GM12878 (cell line): ENCODE data around the gene ZNF813. TPM values are rescaled to one million over a fixed set of nuclear protein-coding genes. Genes with fewer than 3 reads are reported as not detected.

Experiments used
- ATAC-seq: fragments of 200-7000 bp; cut with Tn5 transposase; 3 replicates; pipeline ENCODE4 v1.9.1; 2020; ENCODE audit warnings: mild to moderate bottlenecking, moderate library complexity
- BruUV-seq: library from RNA; stranded (reverse); fragments of 400-500 nt; replicated peaks from 2 replicates; lab custom pipeline; 2021; lab: Mats Ljungman, UMichigan
- CTCF ChIA-PET: fragments of 300-600 bp; sonication (Branson Sonifier 250); formaldehyde crosslinking; extraction: SDS; loops from one replicate; lab custom pipeline; 2021; ENCODE audit warnings: inconsistent platforms; lab: Yijun Ruan, JAX
- POLR2A ChIA-PET: fragments of 350-600 bp; formaldehyde crosslinking; extraction: SDS; loops from one replicate; lab custom pipeline; 2021; ENCODE audit warnings: inconsistent platforms; lab: Charles Lee
- RAD21 ChIA-PET: fragments of 300-600 bp; sonication (Branson Sonifier 250); formaldehyde crosslinking; loops from one replicate; lab custom pipeline; 2023; ENCODE audit warnings: antibody characterized with exemption; ENCODE audit not compliant: unreplicated experiment; lab: Charles Lee
- SMC1A ChIA-PET: fragments of 300-600 bp; sonication (Branson Sonifier 250); formaldehyde crosslinking; loops from one replicate; lab custom pipeline; 2023; ENCODE audit not compliant: unreplicated experiment, uncharacterized antibody; lab: Charles Lee
- DNase-seq: peaks from one replicate; pipeline ENCODE4 v3.0.0-alpha.2; 2011; ENCODE audit warnings: low read depth, low spot score
- FAIRE-seq: peaks from 3 replicates; lab custom pipeline; 2011; peaks lifted over from hg19 to GRCh38; lab: Jason Lieb, UNC
- H2AFZ ChIP-seq: 2 replicates; pipeline ENCODE4 v1.6.0; 2011; ENCODE audit warnings: low read depth, low read length, control low read depth; ENCODE audit not compliant: control insufficient read depth
- H3K27ac ChIP-seq: 2 replicates; pipeline ENCODE4 v1.5.1; 2011; ENCODE audit warnings: control low read depth; ENCODE audit not compliant: control insufficient read depth, insufficient read depth
- H3K27me3 ChIP-seq, 2 experiments: replicated peaks in 1 of 2; 2 replicates each; pipeline versions ENCODE4 v1.6.0 to v1.6.1; 2011; ENCODE audit warnings: low read length in 1 of 2; ENCODE audit not compliant: control insufficient read depth in 2 of 2, insufficient read depth in 2 of 2
- H3K36me3 ChIP-seq, 2 experiments: 2 replicates each; pipeline ENCODE4 v1.5.1; 2011; ENCODE audit warnings: low read length in 1 of 2; ENCODE audit not compliant: control insufficient read depth in 2 of 2, insufficient read depth in 2 of 2
- H3K4me1 ChIP-seq: 2 replicates; pipeline ENCODE4 v1.6.1; 2011; ENCODE audit warnings: mild to moderate bottlenecking, low read length, moderate library complexity, mixed read lengths; ENCODE audit not compliant: control insufficient read depth, insufficient read depth
- H3K4me2 ChIP-seq: 2 replicates; pipeline ENCODE4 v1.6.0; 2011; ENCODE audit warnings: control low read depth; ENCODE audit not compliant: control insufficient read depth, insufficient read depth
- H3K4me3 ChIP-seq: fragments of 200-600 bp; sonication (generic); 2 replicates; pipeline ENCODE4 v1.5.1; 2016
- H3K79me2 ChIP-seq: 2 replicates; pipeline ENCODE4 v1.6.0; 2011; ENCODE audit warnings: low read length; ENCODE audit not compliant: control insufficient read depth, insufficient read depth
- H3K9ac ChIP-seq: 2 replicates; pipeline ENCODE4 v1.8.0; 2011; ENCODE audit warnings: low read length, control low read depth, mixed read lengths; ENCODE audit not compliant: control insufficient read depth, insufficient read depth
- H3K9me3 ChIP-seq: replicated peaks from 3 replicates; pipeline ENCODE4 v1.5.1; 2011; ENCODE audit warnings: mild to moderate bottlenecking, low read length; ENCODE audit not compliant: control insufficient read depth, insufficient read depth
- H4K20me1 ChIP-seq: 2 replicates; pipeline ENCODE4 v1.6.0; 2011; ENCODE audit not compliant: control insufficient read depth, insufficient read depth
- ASH2L ChIP-seq: fragments of 300-600, 200-600 bp; sonication (generic); IDR thresholded peaks from 2 replicates; pipeline ENCODE4 v1.6.1; 2017; ENCODE audit warnings: low read depth, mild to moderate bottlenecking, borderline replicate concordance
- BHLHE40 ChIP-seq, 2 experiments: fragments of 450-650 bp in 1 of 2; IDR thresholded peaks; 2 replicates each; pipeline ENCODE4 v1.6.1; 2011 to 2017; ENCODE audit warnings: low read depth in 2 of 2, borderline replicate concordance in 1 of 2, improper control_type of control experiment in 1 of 2, low read length in 1 of 2, mild to moderate bottlenecking in 1 of 2
- GABPA ChIP-seq: IDR thresholded peaks from 2 replicates; pipeline ENCODE4 v1.6.1; 2014; ENCODE audit warnings: antibody characterized with exemption, low read depth, mild to moderate bottlenecking, inconsistent platforms
- LARP7 ChIP-seq: fragments of 450-650 bp; IDR thresholded peaks from 2 replicates; pipeline ENCODE4 v1.6.1; 2017; ENCODE audit warnings: mild to moderate bottlenecking
- MYC ChIP-seq: IDR thresholded peaks from 2 replicates; pipeline ENCODE4 v1.6.1; 2011; ENCODE audit warnings: mild to moderate bottlenecking, low read length, moderate library complexity, inconsistent platforms; ENCODE audit not compliant: insufficient read depth, insufficient replicate concordance, insufficient read length, severe bottlenecking
- POLR2AphosphoS2 ChIP-seq: IDR thresholded peaks from 2 replicates; pipeline ENCODE4 v1.6.1; 2011; ENCODE audit warnings: low read depth, mild to moderate bottlenecking, low read length, improper control_type of control experiment, moderate library complexity
- TCF3 ChIP-seq: IDR thresholded peaks from 2 replicates; pipeline ENCODE4 v1.6.1; 2012; ENCODE audit warnings: low read depth, mild to moderate bottlenecking, low read length, borderline replicate concordance; ENCODE audit not compliant: insufficient read depth
- YY1 ChIP-seq: IDR thresholded peaks from 2 replicates; pipeline ENCODE4 v1.6.1; 2011; ENCODE audit warnings: low read depth, mild to moderate bottlenecking, low read length
- ZNF384 ChIP-seq: IDR thresholded peaks from 2 replicates; pipeline ENCODE4 v1.6.1; 2012; ENCODE audit warnings: low read depth, mild to moderate bottlenecking, low read length, improper control_type of control experiment, borderline replicate concordance
- WGBS: methylation state at CpG from one replicate; pipeline ENCODE4 v1.1.6; 2016; ENCODE audit warnings: low lambda C conversion rate; ENCODE audit not compliant: insufficient replicate concordance, insufficient coverage; ENCODE audit errors: missing lambda C conversion rate; 5-methylcytosine and 5-hydroxymethylcytosine counted together
- in situ Hi-C: fragments of 300-500 bp; cut with MboI; formaldehyde crosslinking; loops from 9 replicates; pipeline ENCODE4 v1.14.3; 2018; ENCODE audit warnings: mixed read lengths
- intact Hi-C: fragments of 100-400 bp; cut with micrococcal nuclease; formaldehyde crosslinking; loops from one replicate; pipeline ENCODE4 v1.14.2; 2022; ENCODE audit not compliant: unreplicated experiment
- polyA plus RNA-seq, 11 experiments: library from polyadenylated mRNA; depleted of rRNA in 4 of 11; unstranded in 6 of 11; stranded (reverse) in 5 of 11; fragments of >200 nt; fragmentation: Nextera tagmentation in 4 of 11; fragmentation: Illumina TruSeq in 1 of 11; extraction: Ambion mirVana in 4 of 11; extraction: Trizol in 1 of 11; gene quantifications; 1 replicate in 1 of 11; 2 replicates in 10 of 11; pipeline versions ENCODE4 v1.2.1 to v1.2.3, GENCODE V29; 2011 to 2016; ENCODE audit warnings: inconsistent platforms in 2 of 11, missing spikeins in 2 of 11, low read depth in 1 of 11
- total RNA-seq, 4 experiments: library from RNA; depleted of rRNA in 3 of 4; stranded (reverse); fragments of >200 nt in 3 of 4; fragmentation: Illumina TruSeq in 1 of 4; extraction: Trizol in 1 of 4; gene quantifications; 2 replicates each; pipeline versions ENCODE4 v1.2.1 to v1.2.3, GENCODE V29; 2013 to 2021
- TF ChIP-seq, protein P1 (sequence below): IDR thresholded peaks from 2 replicates; pipeline ENCODE4 v1.6.1; 2012; ENCODE audit warnings: low read length, inconsistent platforms
- TF ChIP-seq, protein P2 (sequence below): IDR thresholded peaks from 2 replicates; pipeline ENCODE4 v1.6.1; 2011; ENCODE audit warnings: mild to moderate bottlenecking, low read depth, low read length, moderate library complexity; ENCODE audit not compliant: insufficient replicate concordance
- TF ChIP-seq, protein P3 (sequence below): fragments of 150-350 bp; IDR thresholded peaks from 2 replicates; pipeline ENCODE4 v1.6.1; 2014; ENCODE audit warnings: mild to moderate bottlenecking, low read depth, low read length

ZNF813 gene
- total and polyA plus RNA-seq, 10 of the 15 experiments (the other 5 are each of a cell fraction or from before 2014, with no cell fraction given): 0.27 to 4.8 (median 2.6) TPM

DNA sequence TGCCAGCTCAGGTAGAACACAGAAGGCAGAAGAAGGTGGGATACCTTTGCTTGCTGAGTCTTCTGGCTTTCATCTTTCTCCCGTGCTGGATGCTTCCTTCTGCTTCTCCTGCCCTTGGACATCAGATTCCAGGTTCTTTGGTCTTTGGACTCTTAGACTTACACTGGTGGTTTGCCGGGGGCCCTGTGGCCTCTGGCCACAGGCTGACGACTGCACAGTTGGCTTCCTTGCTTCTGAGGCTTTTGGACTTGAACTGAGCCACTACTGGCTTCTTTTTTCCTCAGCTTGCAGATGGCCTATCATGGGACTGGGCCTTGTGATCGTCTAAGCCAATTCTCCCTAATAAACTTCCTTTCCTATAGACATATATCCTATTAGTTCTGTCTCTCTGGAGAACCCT is 50.6 kb downstream of the ZNF813 start (continued):
- TF ChIP-seq, protein P1, sequence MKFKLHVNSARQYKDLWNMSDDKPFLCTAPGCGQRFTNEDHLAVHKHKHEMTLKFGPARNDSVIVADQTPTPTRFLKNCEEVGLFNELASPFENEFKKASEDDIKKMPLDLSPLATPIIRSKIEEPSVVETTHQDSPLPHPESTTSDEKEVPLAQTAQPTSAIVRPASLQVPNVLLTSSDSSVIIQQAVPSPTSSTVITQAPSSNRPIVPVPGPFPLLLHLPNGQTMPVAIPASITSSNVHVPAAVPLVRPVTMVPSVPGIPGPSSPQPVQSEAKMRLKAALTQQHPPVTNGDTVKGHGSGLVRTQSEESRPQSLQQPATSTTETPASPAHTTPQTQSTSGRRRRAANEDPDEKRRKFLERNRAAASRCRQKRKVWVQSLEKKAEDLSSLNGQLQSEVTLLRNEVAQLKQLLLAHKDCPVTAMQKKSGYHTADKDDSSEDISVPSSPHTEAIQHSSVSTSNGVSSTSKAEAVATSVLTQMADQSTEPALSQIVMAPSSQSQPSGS: no peak
- TF ChIP-seq ASH2L (no peak), YY1 (no peak), LARP7 (no peak), TCF3 (no peak), MYC (no peak)
- TF ChIP-seq, protein P2, sequence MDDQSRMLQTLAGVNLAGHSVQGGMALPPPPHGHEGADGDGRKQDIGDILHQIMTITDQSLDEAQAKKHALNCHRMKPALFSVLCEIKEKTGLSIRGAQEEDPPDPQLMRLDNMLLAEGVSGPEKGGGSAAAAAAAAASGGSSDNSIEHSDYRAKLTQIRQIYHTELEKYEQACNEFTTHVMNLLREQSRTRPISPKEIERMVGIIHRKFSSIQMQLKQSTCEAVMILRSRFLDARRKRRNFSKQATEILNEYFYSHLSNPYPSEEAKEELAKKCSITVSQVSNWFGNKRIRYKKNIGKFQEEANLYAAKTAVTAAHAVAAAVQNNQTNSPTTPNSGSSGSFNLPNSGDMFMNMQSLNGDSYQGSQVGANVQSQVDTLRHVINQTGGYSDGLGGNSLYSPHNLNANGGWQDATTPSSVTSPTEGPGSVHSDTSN: no peak

- intact Hi-C loops: no loop called here
- WGBS: 95% methylated on average over 1 of the region's 1 CpG
These were observed 51.2 kb downstream of the ZNF813 start for GRCh38 chr19:53518716-53519115.

More at GRCh38 chr19:53518716-53519115, 51.2 kb downstream of the ZNF813 start:
- Histone ChIP-seq H3K9me3 (peaks cover 7% of the 10 kb centered on the region; the same call in 2 of the 3 replicates), H3K4me2 (no peak overlapping the region), H3K9ac (no peak overlapping the region), H3K4me3 (no peak overlapping the region), H4K20me1 (no peaks in the 10 kb centered on the region), H3K27ac (no peak overlapping the region), H2AFZ (no peak overlapping the region), H3K27me3 (no peaks in the 10 kb centered on the region), H3K4me1 (peaks cover 4% of the 10 kb centered on the region; the same call in 1 of the 2 replicates), H3K79me2 (no peaks in the 10 kb centered on the region), H3K36me3 (no peaks in the 10 kb centered on the region)
- POLR2A ChIA-PET: no interaction called here
- ATAC-seq: no peak
- BruUV-seq: no TSS peak
- in situ Hi-C loops: no loop called here
- SMC1A ChIA-PET: no interaction called here
- DNase-seq: no peak
- CTCF ChIA-PET: no interaction called here
- TF ChIP-seq GABPA: no peak
- no peak for TF ChIP-seq ZNF384
- TF ChIP-seq BHLHE40 (IDR thresholded peaks at IDR 0.05; ENCODE audit: borderline replicate concordance in 1 of 2, low read depth in 2 of 2, low read length in 1 of 2): no peak
- no peak for TF ChIP-seq POLR2AphosphoS2
- TF ChIP-seq, protein P3, sequence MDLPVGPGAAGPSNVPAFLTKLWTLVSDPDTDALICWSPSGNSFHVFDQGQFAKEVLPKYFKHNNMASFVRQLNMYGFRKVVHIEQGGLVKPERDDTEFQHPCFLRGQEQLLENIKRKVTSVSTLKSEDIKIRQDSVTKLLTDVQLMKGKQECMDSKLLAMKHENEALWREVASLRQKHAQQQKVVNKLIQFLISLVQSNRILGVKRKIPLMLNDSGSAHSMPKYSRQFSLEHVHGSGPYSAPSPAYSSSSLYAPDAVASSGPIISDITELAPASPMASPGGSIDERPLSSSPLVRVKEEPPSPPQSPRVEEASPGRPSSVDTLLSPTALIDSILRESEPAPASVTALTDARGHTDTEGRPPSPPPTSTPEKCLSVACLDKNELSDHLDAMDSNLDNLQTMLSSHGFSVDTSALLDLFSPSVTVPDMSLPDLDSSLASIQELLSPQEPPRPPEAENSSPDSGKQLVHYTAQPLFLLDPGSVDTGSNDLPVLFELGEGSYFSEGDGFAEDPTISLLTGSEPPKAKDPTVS: no peak
- FAIRE-seq: no peak
- RAD21 ChIA-PET: no interaction called here
